Neural cell (in vitro differentiated cells): ENCODE measurements around the gene FOXK2. TPM values are rescaled to one million over a fixed set of nuclear protein-coding genes. Genes with fewer than 3 reads are reported as not detected.

Experiments used
- H2AFZ ChIP-seq: fragments of 200-600, 300-800 bp; sonication (generic), shearing (Covaris generic); 2 replicates; pipeline ENCODE4 v1.6.0; 2014; ENCODE audit warnings: low read depth, mild to moderate bottlenecking, antibody characterized with exemption, low read length, moderate library complexity
- H3F3A ChIP-seq: fragments of 200-600 bp; shearing (Covaris generic); 2 replicates; pipeline ENCODE4 v1.6.1; 2016; ENCODE audit warnings: mild to moderate bottlenecking, moderate library complexity, mixed read lengths, antibody characterized with exemption, low read length; ENCODE audit not compliant: insufficient read depth, poor library complexity, severe bottlenecking
- H3K27ac ChIP-seq: fragments of 200-600, 300-800 bp; sonication (generic), shearing (Covaris generic); 2 replicates; pipeline ENCODE4 v1.5.1; 2014; ENCODE audit warnings: mild to moderate bottlenecking, low read length, moderate library complexity
- H3K27me3 ChIP-seq: fragments of 300-800, 200-600 bp; sonication (generic), shearing (Covaris generic); 2 replicates; pipeline ENCODE4 v1.6.0; 2014; ENCODE audit warnings: mild to moderate bottlenecking, low read depth, low read length, moderate library complexity; ENCODE audit not compliant: insufficient read depth
- H3K36me3 ChIP-seq: fragments of 300-800, 200-600 bp; sonication (generic), shearing (Covaris generic); 2 replicates; pipeline ENCODE4 v1.5.1; 2014; ENCODE audit warnings: mild to moderate bottlenecking, antibody characterized with exemption, low read length, moderate library complexity; ENCODE audit not compliant: insufficient read depth
- H3K4me2 ChIP-seq: fragments of 300-800, 200-600 bp; sonication (generic), shearing (Covaris generic); 2 replicates; pipeline ENCODE4 v1.6.0; 2014; ENCODE audit warnings: mild to moderate bottlenecking, low read length
- H3K4me3 ChIP-seq: fragments of 300-800, 200-600 bp; sonication (generic), shearing (Covaris generic); 2 replicates; pipeline ENCODE4 v1.5.1; 2014; ENCODE audit warnings: mild to moderate bottlenecking, low read length, moderate library complexity
- H3K79me2 ChIP-seq: fragments of 200-600 bp; shearing (Covaris generic); replicated peaks from 2 replicates; pipeline ENCODE4 v1.6.0; 2014; ENCODE audit warnings: mild to moderate bottlenecking, low read length, moderate library complexity; ENCODE audit not compliant: insufficient read depth
- H3K9ac ChIP-seq: fragments of 300-800, 200-600 bp; sonication (generic), shearing (Covaris generic); 2 replicates; pipeline ENCODE4 v1.6.1; 2016; ENCODE audit warnings: mild to moderate bottlenecking, low read length, mixed read lengths
- H3K9me2 ChIP-seq: fragments of 200-600 bp; shearing (Covaris generic); 2 replicates; pipeline ENCODE4 v1.6.1; 2016; ENCODE audit warnings: mild to moderate bottlenecking, low read length, mixed read lengths; ENCODE audit not compliant: insufficient read depth
- H3K9me3 ChIP-seq: fragments of 200-600, 300-800 bp; sonication (generic), shearing (Covaris generic); 2 replicates; pipeline ENCODE4 v1.6.1; 2016; ENCODE audit warnings: mild to moderate bottlenecking, mixed run types, low read length, moderate library complexity, mixed read lengths
- H4K20me1 ChIP-seq: fragments of 200-600 bp; shearing (Covaris generic); 2 replicates; pipeline ENCODE4 v1.6.1; 2016; ENCODE audit warnings: mild to moderate bottlenecking, mixed run types; ENCODE audit not compliant: insufficient read depth
- EP300 ChIP-seq: fragments of 450-650 bp; conservative IDR thresholded peaks from 2 replicates; pipeline ENCODE4 v1.6.1; 2014; ENCODE audit warnings: antibody characterized with exemption, mild to moderate bottlenecking, moderate library complexity; ENCODE audit not compliant: poor library complexity, severe bottlenecking
- EZH2 ChIP-seq: fragments of 200-600, 300-800 bp; shearing (Covaris generic), sonication (generic); IDR thresholded peaks from 2 replicates; pipeline ENCODE4 v1.6.1; 2014; ENCODE audit warnings: antibody characterized with exemption, low read length, borderline replicate concordance, mild to moderate bottlenecking; ENCODE audit not compliant: insufficient read depth, poor library complexity, severe bottlenecking
- MXI1 ChIP-seq: fragments of 450-650 bp; conservative IDR thresholded peaks from 2 replicates; pipeline ENCODE4 v1.6.1; 2014; ENCODE audit warnings: antibody characterized with exemption, mild to moderate bottlenecking; ENCODE audit not compliant: poor library complexity, severe bottlenecking
- POLR2AphosphoS5 ChIP-seq: IDR thresholded peaks from 2 replicates; pipeline ENCODE4 v1.6.1; 2012
- RAD21 ChIP-seq: fragments of 450-650 bp; conservative IDR thresholded peaks from 2 replicates; pipeline ENCODE4 v1.6.1; 2014; ENCODE audit warnings: antibody characterized with exemption, mild to moderate bottlenecking, moderate library complexity
- REST ChIP-seq: IDR thresholded peaks from 2 replicates; pipeline ENCODE4 v1.6.1; 2012; ENCODE audit warnings: borderline replicate concordance
- SMC3 ChIP-seq: fragments of 450-650 bp; conservative IDR thresholded peaks from 2 replicates; pipeline ENCODE4 v1.6.1; 2014; ENCODE audit warnings: antibody characterized with exemption, mild to moderate bottlenecking, moderate library complexity; ENCODE audit not compliant: poor library complexity
- TAF1 ChIP-seq: IDR thresholded peaks from 2 replicates; pipeline ENCODE4 v1.6.1; 2012; ENCODE audit warnings: low read depth
- polyA plus RNA-seq: library from polyadenylated mRNA; depleted of rRNA; stranded (reverse); fragments of >200 nt; gene quantifications from 2 replicates; pipeline ENCODE4 v1.2.3, GENCODE V29; 2014
- TF ChIP-seq, protein P1 (sequence below): fragments of 450-650 bp; IDR thresholded peaks from 2 replicates; pipeline ENCODE4 v1.5.1; 2014; ENCODE audit warnings: antibody characterized with exemption, mild to moderate bottlenecking, moderate library complexity; ENCODE audit not compliant: poor library complexity, severe bottlenecking

Gene FOXK2
- polyA plus RNA-seq, 1 donor from 2014 or later, result 24.4 TPM

- no peak overlapping the region for H3K9ac ChIP-seq
- H4K20me1 ChIP-seq, result no peaks in the 10 kb centered on the region
Observed at GRCh38 chr17:82542439-82542838, 22.9 kb downstream of the FOXK2 start.

GRCh38 chr17:82544431-82545070 is 25.0 kb downstream of the FOXK2 start:
- Histone ChIP-seq H3F3A (no peaks in the 10 kb centered on the region), H3K9me3 (no peaks in the 10 kb centered on the region), H3K9me2 (no peaks in the 10 kb centered on the region), H4K20me1 (no peaks in the 10 kb centered on the region), H3K79me2 (peaks cover 73% of the 10 kb centered on the region), H3K27me3 (no peaks in the 10 kb centered on the region), H3K27ac (no peak overlapping the region), H3K4me3 (no peak overlapping the region), H2AFZ (no peak overlapping the region), H3K9ac (no peak overlapping the region), H3K4me2 (no peak overlapping the region), H3K36me3 (no peaks in the 10 kb centered on the region)
- no peak for TF ChIP-seq SMC3
- TF ChIP-seq EP300, result no peak
- TF ChIP-seq POLR2AphosphoS5, result no peak
- no peak for TF ChIP-seq TAF1
- no peak for TF ChIP-seq MXI1
- no peak for TF ChIP-seq REST
- TF ChIP-seq RAD21, result no peak
- TF ChIP-seq, protein P1, sequence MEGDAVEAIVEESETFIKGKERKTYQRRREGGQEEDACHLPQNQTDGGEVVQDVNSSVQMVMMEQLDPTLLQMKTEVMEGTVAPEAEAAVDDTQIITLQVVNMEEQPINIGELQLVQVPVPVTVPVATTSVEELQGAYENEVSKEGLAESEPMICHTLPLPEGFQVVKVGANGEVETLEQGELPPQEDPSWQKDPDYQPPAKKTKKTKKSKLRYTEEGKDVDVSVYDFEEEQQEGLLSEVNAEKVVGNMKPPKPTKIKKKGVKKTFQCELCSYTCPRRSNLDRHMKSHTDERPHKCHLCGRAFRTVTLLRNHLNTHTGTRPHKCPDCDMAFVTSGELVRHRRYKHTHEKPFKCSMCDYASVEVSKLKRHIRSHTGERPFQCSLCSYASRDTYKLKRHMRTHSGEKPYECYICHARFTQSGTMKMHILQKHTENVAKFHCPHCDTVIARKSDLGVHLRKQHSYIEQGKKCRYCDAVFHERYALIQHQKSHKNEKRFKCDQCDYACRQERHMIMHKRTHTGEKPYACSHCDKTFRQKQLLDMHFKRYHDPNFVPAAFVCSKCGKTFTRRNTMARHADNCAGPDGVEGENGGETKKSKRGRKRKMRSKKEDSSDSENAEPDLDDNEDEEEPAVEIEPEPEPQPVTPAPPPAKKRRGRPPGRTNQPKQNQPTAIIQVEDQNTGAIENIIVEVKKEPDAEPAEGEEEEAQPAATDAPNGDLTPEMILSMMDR, result no peak

More at GRCh38 chr17:82542439-82542838, 22.9 kb downstream of the FOXK2 start:
- Histone ChIP-seq H3F3A (no peaks in the 10 kb centered on the region), H3K36me3 (no peaks in the 10 kb centered on the region), H3K4me2 (no peak overlapping the region), H3K9me2 (no peaks in the 10 kb centered on the region), H3K4me3 (no peak overlapping the region), H3K27ac (no peak overlapping the region), H2AFZ (no peak overlapping the region), H3K79me2 (peaks cover 68% of the 10 kb centered on the region), H3K9me3 (no peaks in the 10 kb centered on the region), H3K27me3 (no peaks in the 10 kb centered on the region)
- TF ChIP-seq POLR2AphosphoS5 (no peak), EP300 (no peak), SMC3 (no peak), EZH2 (no peak), RAD21 (no peak), REST (no peak), MXI1 (no peak), TAF1 (no peak)
- TF ChIP-seq, protein P1, result no peak
